HG03095 (cell line): ENCODE results near the gene SLC8A3.

Experiments used
- ATAC-seq: cut with Tn5 transposase; IDR thresholded peaks from one replicate; pipeline ENCODE4 v1.9.1; 2021; ENCODE audit warnings: moderate library complexity; ENCODE audit not compliant: unreplicated experiment

The SLC8A3 gene

GRCh38 chr14:70073924-70074566, 114.7 kb downstream of the SLC8A3 start:
- no peak for ATAC-seq

- ATAC-seq: no peak
These were observed 119.6 kb downstream of the SLC8A3 start for GRCh38 chr14:70069186-70069585.

GRCh38 chr14:70067810-70068209, 120.9 kb downstream of the SLC8A3 start:
- ATAC-seq: no peak

- no peak for ATAC-seq
These were observed 124.5 kb downstream of the SLC8A3 start for GRCh38 chr14:70064136-70064865.

GRCh38 chr14:70061108-70061507, 127.6 kb downstream of the SLC8A3 start:
- ATAC-seq: no peak

- no peak for ATAC-seq
These were observed 129.2 kb downstream of the SLC8A3 start for GRCh38 chr14:70059545-70059944.

GRCh38 chr14:70057519-70058136, 131.1 kb downstream of the SLC8A3 start:
- ATAC-seq: no peak

- ATAC-seq: no peak
These were observed 135.8 kb downstream of the SLC8A3 start for GRCh38 chr14:70052990-70053389.

- ATAC-seq: no peak
These were observed 138.6 kb downstream of the SLC8A3 start for GRCh38 chr14:70050136-70050535.

- ATAC-seq: no peak
These were observed 139.1 kb downstream of the SLC8A3 start for GRCh38 chr14:70049605-70050004.

GRCh38 chr14:70048313-70048654, 140.5 kb downstream of the SLC8A3 start:
- ATAC-seq: no peak

GRCh38 chr14:70047598-70048312, 141.0 kb downstream of the SLC8A3 start:
- ATAC-seq: no peak

- no peak for ATAC-seq
These were observed 142.8 kb downstream of the SLC8A3 start for GRCh38 chr14:70045844-70046535.

- no peak for ATAC-seq
These were observed 143.4 kb downstream of the SLC8A3 start for GRCh38 chr14:70045310-70045709.

GRCh38 chr14:70043001-70043400, 145.8 kb downstream of the SLC8A3 start:
- no peak for ATAC-seq

GRCh38 chr14:70036665-70037064, 152.1 kb downstream of the SLC8A3 start:
- ATAC-seq: no peak

- no peak for ATAC-seq
These were observed 154.5 kb downstream of the SLC8A3 start for GRCh38 chr14:70034257-70034656.

GRCh38 chr14:70033561-70033960, 155.2 kb downstream of the SLC8A3 start:
- no peak for ATAC-seq

- no peak for ATAC-seq
These were observed 155.6 kb downstream of the SLC8A3 start for GRCh38 chr14:70033116-70033515.

- ATAC-seq: no peak
These were observed 156.3 kb downstream of the SLC8A3 start for GRCh38 chr14:70032447-70032846.

GRCh38 chr14:70032016-70032415, 156.7 kb downstream of the SLC8A3 start:
- ATAC-seq: no peak
